GM23248 (cell line): ENCODE measurements around the gene MED12L. TPM values are rescaled to one million over a fixed set of nuclear protein-coding genes. Genes with fewer than 3 reads are reported as not detected.

ENCODE experiments used
- DNase-seq: peaks from one replicate; pipeline ENCODE4 v3.0.0-alpha.2; 2015
- H2AFZ ChIP-seq: fragments of 200-600 bp; sonication (generic); 2 replicates; pipeline ENCODE4 v1.6.1; 2016; ENCODE audit warnings: antibody characterized with exemption
- H3F3A ChIP-seq: fragments of 200-600 bp; sonication (generic); 2 replicates; pipeline ENCODE4 v1.6.1; 2016; ENCODE audit warnings: mild to moderate bottlenecking, antibody characterized with exemption, mixed run types; ENCODE audit not compliant: insufficient read depth
- H3K27ac ChIP-seq: fragments of 200-600 bp; sonication (generic); 2 replicates; pipeline ENCODE4 v1.5.1; 2016; ENCODE audit warnings: mild to moderate bottlenecking
- H3K27me3 ChIP-seq: fragments of 200-600 bp; sonication (generic); replicated peaks from 2 replicates; pipeline ENCODE4 v1.6.1; 2016; ENCODE audit warnings: mild to moderate bottlenecking; ENCODE audit not compliant: insufficient read depth
- H3K36me3 ChIP-seq: fragments of 200-600 bp; sonication (generic); 2 replicates; pipeline ENCODE4 v1.6.1; 2016; ENCODE audit warnings: low read depth, mild to moderate bottlenecking
- H3K4me1 ChIP-seq: fragments of 200-600 bp; sonication (generic); 2 replicates; pipeline ENCODE4 v1.6.1; 2016; ENCODE audit warnings: mild to moderate bottlenecking; ENCODE audit not compliant: insufficient read depth
- H3K4me2 ChIP-seq: fragments of 200-600 bp; sonication (generic); one replicate; pipeline ENCODE4 v1.6.1; 2016; ENCODE audit warnings: mild to moderate bottlenecking; ENCODE audit not compliant: unreplicated experiment
- H3K4me3 ChIP-seq: fragments of 200-600 bp; sonication (generic); 2 replicates; pipeline ENCODE4 v1.5.1; 2016; ENCODE audit warnings: mild to moderate bottlenecking
- H3K79me2 ChIP-seq: fragments of 200-600 bp; sonication (generic); 2 replicates; pipeline ENCODE4 v1.6.1; 2016; ENCODE audit warnings: mild to moderate bottlenecking; ENCODE audit not compliant: insufficient read depth
- H3K9ac ChIP-seq: fragments of 200-600 bp; sonication (generic); 2 replicates; pipeline ENCODE4 v1.6.1; 2016; ENCODE audit warnings: mild to moderate bottlenecking
- H3K9me2 ChIP-seq: fragments of 200-600 bp; sonication (generic); 2 replicates; pipeline ENCODE4 v1.6.1; 2016; ENCODE audit warnings: mixed run types, mild to moderate bottlenecking, moderate library complexity; ENCODE audit not compliant: insufficient read depth
- H3K9me3 ChIP-seq: fragments of 200-600 bp; sonication (generic); one replicate; pipeline ENCODE4 v1.6.1; 2017; ENCODE audit warnings: low read depth
- H4K20me1 ChIP-seq: fragments of 200-600 bp; sonication (generic); 2 replicates; pipeline ENCODE4 v1.6.0; 2016; ENCODE audit not compliant: insufficient read depth
- EZH2 ChIP-seq: fragments of 200-600 bp; sonication (generic); IDR thresholded peaks from 2 replicates; pipeline ENCODE4 v1.6.1; 2018; ENCODE audit warnings: antibody characterized with exemption, mild to moderate bottlenecking; ENCODE audit not compliant: insufficient read depth, poor library complexity, severe bottlenecking
- EZH2phosphoT487 ChIP-seq: fragments of 200-600 bp; sonication (generic); IDR thresholded peaks from 2 replicates; pipeline ENCODE4 v1.6.1; 2018; ENCODE audit warnings: antibody characterized with exemption, moderate library complexity, mild to moderate bottlenecking, low read depth; ENCODE audit not compliant: insufficient read depth
- WGBS, 2 experiments: methylation state at CpG; one replicate each; pipeline ENCODE4 v1.1.6; 2015 to 2017; ENCODE audit warnings: low lambda C conversion rate in 2 of 2, low coverage in 1 of 2; ENCODE audit errors: missing lambda C conversion rate in 2 of 2; 5-methylcytosine and 5-hydroxymethylcytosine counted together
- in situ Hi-C: fragments of 300-500 bp; cut with MboI; formaldehyde crosslinking; loops from 2 replicates; pipeline ENCODE4 v1.15.0; 2020
- polyA plus RNA-seq: library from polyadenylated mRNA; unstranded; fragments of >200 nt; fragmentation: Nextera tagmentation; extraction: Ambion mirVana; gene quantifications from 2 replicates; pipeline ENCODE4 v1.2.1, GENCODE V29; 2016
- total RNA-seq: library from RNA; depleted of rRNA; stranded (reverse); fragments of >200 nt; shearing (Covaris generic); gene quantifications from 2 replicates; pipeline ENCODE4 v1.2.3, GENCODE V29; 2014

MED12L gene
- total and polyA plus RNA-seq, 2 experiments from 2014 or later = 0.13 to 0.32 TPM

- Histone ChIP-seq H3K27me3 (peaks cover 13% of the 10 kb centered on the region; the same call in 1 of the 2 replicates), H3K79me2 (no peaks in the 10 kb centered on the region), H3K4me2 (no peak overlapping the region), H3K27ac (no peak overlapping the region), H3K36me3 (no peaks in the 10 kb centered on the region), H3F3A (no peaks in the 10 kb centered on the region), H2AFZ (no peak overlapping the region), H4K20me1 (no peaks in the 10 kb centered on the region), H3K9ac (no peak overlapping the region), H3K4me3 (no peak overlapping the region), H3K9me3 (no peaks in the 10 kb centered on the region), H3K4me1 (no peaks in the 10 kb centered on the region), H3K9me2 (no peaks in the 10 kb centered on the region)
- DNase-seq = no peak
- TF ChIP-seq EZH2 = no peak
- no peak for TF ChIP-seq EZH2phosphoT487
- in situ Hi-C loops = no loop called here
- WGBS, 2 experiments = 80 to 85% methylated on average over 8 of the region's 8 CpGs
Observed at GRCh38 chr3:151109286-151109800, 23.9 kb downstream of the MED12L start.

GRCh38 chr3:151112731-151113130, 27.3 kb downstream of the MED12L start:
- Histone ChIP-seq H3K27me3 (no peaks in the 10 kb centered on the region; the same call in 1 of the 2 replicates), H2AFZ (no peak overlapping the region), H3K9me2 (no peaks in the 10 kb centered on the region), H4K20me1 (no peaks in the 10 kb centered on the region), H3K9ac (no peak overlapping the region), H3K36me3 (no peaks in the 10 kb centered on the region), H3K4me3 (no peak overlapping the region), H3K4me2 (no peak overlapping the region), H3K27ac (no peak overlapping the region), H3K4me1 (no peaks in the 10 kb centered on the region), H3F3A (no peaks in the 10 kb centered on the region), H3K9me3 (no peaks in the 10 kb centered on the region), H3K79me2 (no peaks in the 10 kb centered on the region)
- 66 to 78% methylated on average over 3 of the region's 3 CpGs for WGBS, 2 experiments
- no peak for DNase-seq
- TF ChIP-seq EZH2 (no peak), EZH2phosphoT487 (no peak)
- in situ Hi-C loops = no loop called here

GRCh38 chr3:151113343-151113742, 27.9 kb downstream of the MED12L start:
- no peaks in the 10 kb centered on the region for H3K9me3 ChIP-seq
- H3K9me2 ChIP-seq = no peaks in the 10 kb centered on the region
- H2AFZ ChIP-seq = no peak overlapping the region
- no peak overlapping the region for H3K27ac ChIP-seq
- H3K4me1 ChIP-seq = no peaks in the 10 kb centered on the region
- H3K27me3 ChIP-seq = no peaks in the 10 kb centered on the region; the same call in 1 of the 2 replicates
- TF ChIP-seq EZH2phosphoT487 (no peak), EZH2 (no peak)
- no peak overlapping the region for H3K9ac ChIP-seq
- no peaks in the 10 kb centered on the region for H3K36me3 ChIP-seq
- H3K4me3 ChIP-seq = no peak overlapping the region
- H3K4me2 ChIP-seq = no peak overlapping the region
- in situ Hi-C loops = no loop called here
- no peaks in the 10 kb centered on the region for H3K79me2 ChIP-seq
- no peaks in the 10 kb centered on the region for H3F3A ChIP-seq
- 74 to 90% methylated on average over 1 of the region's 1 CpG for WGBS, 2 experiments
- DNase-seq = no peak
- no peaks in the 10 kb centered on the region for H4K20me1 ChIP-seq

GRCh38 chr3:151117047-151117446, 31.6 kb downstream of the MED12L start:
- no peaks in the 10 kb centered on the region for H3K27me3 ChIP-seq
- no peak overlapping the region for H3K9ac ChIP-seq
- no peaks in the 10 kb centered on the region for H3K9me2 ChIP-seq
- no peak for DNase-seq
- no peaks in the 10 kb centered on the region for H4K20me1 ChIP-seq
- in situ Hi-C loops = no loop called here
- H3F3A ChIP-seq = no peaks in the 10 kb centered on the region
- H3K4me2 ChIP-seq = no peak overlapping the region
- H3K4me1 ChIP-seq = no peaks in the 10 kb centered on the region
- no peak overlapping the region for H3K4me3 ChIP-seq
- H3K9me3 ChIP-seq = no peaks in the 10 kb centered on the region
- WGBS, 2 experiments = 93 to 94% methylated on average over 4 of the region's 4 CpGs
- no peaks in the 10 kb centered on the region for H3K79me2 ChIP-seq
- no peaks in the 10 kb centered on the region for H3K36me3 ChIP-seq
- no peak overlapping the region for H2AFZ ChIP-seq
- TF ChIP-seq EZH2phosphoT487 = no peak
- no peak for TF ChIP-seq EZH2
- H3K27ac ChIP-seq = no peak overlapping the region

- no peaks in the 10 kb centered on the region for H3K9me2 ChIP-seq
- H3K79me2 ChIP-seq = no peaks in the 10 kb centered on the region
- H2AFZ ChIP-seq = no peak overlapping the region
- no peak for DNase-seq
- in situ Hi-C loops = no loop called here
- WGBS, 2 experiments = 55 to 56% methylated on average over 2 of the region's 2 CpGs
- H3K9ac ChIP-seq = no peak overlapping the region
- H3K9me3 ChIP-seq = no peaks in the 10 kb centered on the region
- no peak overlapping the region for H3K27ac ChIP-seq
- TF ChIP-seq EZH2 (no peak), EZH2phosphoT487 (no peak)
- H4K20me1 ChIP-seq = no peaks in the 10 kb centered on the region
- no peaks in the 10 kb centered on the region for H3K36me3 ChIP-seq
- H3K4me1 ChIP-seq = no peaks in the 10 kb centered on the region
- no peak overlapping the region for H3K4me3 ChIP-seq
- H3K27me3 ChIP-seq = no peaks in the 10 kb centered on the region
- H3F3A ChIP-seq = no peaks in the 10 kb centered on the region
- H3K4me2 ChIP-seq = no peak overlapping the region
Observed at GRCh38 chr3:151119188-151119587, 33.7 kb downstream of the MED12L start.
